Adrenal gland (tissue), 12 donors: ENCODE results near the gene CCDC170. TPM values are rescaled to one million over a fixed set of nuclear protein-coding genes. Genes with fewer than 3 reads are reported as not detected.

Experiments used
- DNase-seq, 7 donors: peaks; one replicate each; pipeline ENCODE4 v3.0.0-alpha.2; 2019 to 2020
- H3K27ac ChIP-seq, 5 donors: fragments of 200-600 bp; sonication (generic) in 4 of 5; 1 replicate in 3 of 5; 2 replicates in 2 of 5; pipeline versions ENCODE4 v1.5.1 to v1.8.0; 2016 to 2020; ENCODE audit warnings: mild to moderate bottlenecking in 1 of 5
- H3K27me3 ChIP-seq: fragments of 200-600 bp; 2 replicates; pipeline ENCODE4 v1.8.0; 2021
- H3K36me3 ChIP-seq, 2 donors: fragments of 200-600 bp; replicated peaks in 1 of 2; 1 replicate in 1 of 2; 2 replicates in 1 of 2; pipeline versions ENCODE4 v1.5.1 to v1.8.0; 2018 to 2022
- H3K4me1 ChIP-seq, 2 donors: fragments of 200-600 bp; replicated peaks in 1 of 2; 1 replicate in 1 of 2; 2 replicates in 1 of 2; pipeline versions ENCODE4 v1.5.1 to v1.8.0; 2018 to 2021
- H3K4me3 ChIP-seq, 4 donors: fragments of 200-600 bp; sonication (generic) in 3 of 4; one replicate each; pipeline ENCODE4 v1.5.1; 2016 to 2018
- H3K9me3 ChIP-seq, 3 donors: fragments of 200-600 bp; sonication (generic) in 1 of 3; replicated peaks in 1 of 3; 1 replicate in 2 of 3; 2 replicates in 1 of 3; pipeline versions ENCODE4 v1.5.1 to v1.8.0; 2016 to 2021
- CTCF ChIP-seq, 6 experiments: fragments of 450-650 bp in 4 of 6; fragments of 200-600 bp in 2 of 6; sonication (generic) in 1 of 6; IDR thresholded peaks; 1 replicate in 5 of 6; 2 replicates in 1 of 6; pipeline versions ENCODE4 v1.5.1 to v1.8.0; 2016 to 2021; ENCODE audit warnings: antibody characterized with exemption in 6 of 6, mild to moderate bottlenecking in 2 of 6, moderate library complexity in 1 of 6
- POLR2A ChIP-seq, 2 donors: fragments of 450-650 bp; IDR thresholded peaks; one replicate each; pipeline ENCODE4 v1.6.1; 2017; ENCODE audit warnings: antibody characterized with exemption in 2 of 2, mild to moderate bottlenecking in 2 of 2, moderate library complexity in 1 of 2
- whole genome bisulfite sequencing, 4 donors: extraction: QIAGEN DNeasy Blood & Tissue Kit in 2 of 4; methylation state at CpG; one replicate each; pipeline versions ENCODE4 v1.1.5 to v1.1.7; 2013 to 2017; 5-methylcytosine and 5-hydroxymethylcytosine counted together
- intact Hi-C, 2 donors: fragments of 100-400 bp; cut with DNase I; formaldehyde crosslinking; loops; one replicate each; pipeline versions ENCODE4 v1.14.1 to v1.15.0; 2022 to 2023
- polyA plus RNA-seq, 3 donors: library from polyadenylated mRNA; stranded (reverse); fragments of 200-250 nt in 2 of 3; fragments of 350-450 nt in 1 of 3; fragmentation: Illumina TruSeq in 1 of 3; extraction: RNeasy Lipid Tissue Mini Kit (QIAGEN cat#74804) in 1 of 3; gene quantifications; one replicate each; pipeline ENCODE4 v1.2.3, GENCODE V29; 2013 to 2014
- total RNA-seq, 9 donors: library from RNA; depleted of rRNA in 4 of 9; stranded (reverse); fragments of >200 nt in 4 of 9; fragments of 120-200 nt in 1 of 9; fragmentation: NEBNext Ultra II Directional in 1 of 9; extraction: Animal tissue kit (Norgen Biotek cat#: 25700) in 1 of 9; gene quantifications; one replicate each; pipeline versions ENCODE4 v1.1.0 to v1.2.4, GENCODE V29; 2013 to 2023
- donor health status: healthy with polysubstance abuse.
- donor health status: Bipolar disorder and iron deficiency.
- donor health status: DM: yes; HTN: yes; CAD: no.
- donor health status: DM: no; HTN: no; CAD: no.
- donor health status: DM: no; HTN: no; CAD: no.
- donor health status: DM: yes; HTN: yes; CAD: no.

The CCDC170 gene
- total and polyA plus RNA-seq, 12 donors = 2.0 to 13.5 (median 6.1) TPM

- intact Hi-C loops = no loop called here
Measured at GRCh38 chr6:151637814-151638213, 144.0 kb downstream of the CCDC170 start.

GRCh38 chr6:151639750-151640149, 145.9 kb downstream of the CCDC170 start:
- Histone ChIP-seq H3K27ac (no peak overlapping the region), H3K4me3 (no peak overlapping the region), H3K9me3 (no peaks in the 10 kb centered on the region), H3K36me3 (no peaks in the 10 kb centered on the region), H3K27me3 (no peaks in the 10 kb centered on the region), H3K4me1 (no peaks in the 10 kb centered on the region)
- TF ChIP-seq POLR2A (IDR thresholded peaks at IDR 0.05) (no peak), CTCF (IDR thresholded peaks at IDR 0.05) (no peak)
- WGBS, 4 donors = 86 to 92% (median 92%) methylated on average over 1 of the region's 1 CpG
- no peak for DNase-seq
- intact Hi-C loops = no loop called here

More at GRCh38 chr6:151637814-151638213, 144.0 kb downstream of the CCDC170 start:
- Histone ChIP-seq H3K36me3 (no peaks in the 10 kb centered on the region), H3K9me3 (no peaks in the 10 kb centered on the region), H3K4me3 (no peak overlapping the region), H3K27ac (no peak overlapping the region), H3K27me3 (no peaks in the 10 kb centered on the region), H3K4me1 (no peaks in the 10 kb centered on the region)
- no peak for DNase-seq
- TF ChIP-seq POLR2A (IDR thresholded peaks at IDR 0.05) (no peak), CTCF (IDR thresholded peaks at IDR 0.05) (no peak)
- WGBS, 4 donors = 79 to 96% (median 93%) methylated on average over 3 of the region's 3 CpGs

GRCh38 chr6:151641028-151641427, 147.2 kb downstream of the CCDC170 start:
- no peak overlapping the region for H3K27ac ChIP-seq
- no peaks in the 10 kb centered on the region for H3K4me1 ChIP-seq
- 78 to 92% (median 83%) methylated on average over 3 of the region's 3 CpGs for whole genome bisulfite sequencing, 4 donors
- TF ChIP-seq POLR2A (IDR thresholded peaks at IDR 0.05) (no peak), CTCF (IDR thresholded peaks at IDR 0.05) (no peak)
- intact Hi-C loops = no loop called here
- no peaks in the 10 kb centered on the region for H3K9me3 ChIP-seq
- H3K27me3 ChIP-seq = no peaks in the 10 kb centered on the region
- no peak overlapping the region for H3K4me3 ChIP-seq
- H3K36me3 ChIP-seq = no peaks in the 10 kb centered on the region
- no peak for DNase-seq

GRCh38 chr6:151647976-151648639, 154.3 kb downstream of the CCDC170 start:
- TF ChIP-seq POLR2A (IDR thresholded peaks at IDR 0.05) (no peak), CTCF (IDR thresholded peaks at IDR 0.05) (no peak)
- intact Hi-C loops = no loop called here
- Histone ChIP-seq H3K9me3 (no peaks in the 10 kb centered on the region), H3K27me3 (no peaks in the 10 kb centered on the region), H3K4me1 (no peaks in the 10 kb centered on the region), H3K36me3 (no peaks in the 10 kb centered on the region), H3K27ac (no peak overlapping the region), H3K4me3 (no peak overlapping the region)
- DNase-seq = no peak
- 78 to 90% (median 86%) methylated on average over 11 to 12 of the region's 12 CpGs for WGBS, 4 donors
